ENCODE results near the gene HELZ.

Gene HELZ

GRCh38 chr17:67270416-67270815 lies 25.4 kb upstream of the HELZ start:
- no peaks in the 10 kb centered on the region for H3K36me3 Mint-ChIP-seq (ENCODE audit: low read depth)
- H3K27me3 Mint-ChIP-seq (ENCODE audit: low read depth, poor library complexity): peaks cover 6% of the 10 kb centered on the region
- no peak overlapping the region for H3K27ac Mint-ChIP-seq
- H3K4me3 Mint-ChIP-seq: no peak overlapping the region
- no peak for DNase-seq
- no peak for TF ChIP-seq CTCF (IDR thresholded peaks at IDR 0.05)
- no peaks in the 10 kb centered on the region for H3K4me1 Mint-ChIP-seq
- no peaks in the 10 kb centered on the region for H3K9me3 Mint-ChIP-seq

- H3K4me1 Mint-ChIP-seq: peaks cover 6% of the 10 kb centered on the region
- no peaks in the 10 kb centered on the region for H3K27me3 Mint-ChIP-seq (ENCODE audit: low read depth, poor library complexity)
- H3K27ac Mint-ChIP-seq: no peak overlapping the region
- H3K36me3 Mint-ChIP-seq (ENCODE audit: low read depth): no peaks in the 10 kb centered on the region
- TF ChIP-seq CTCF (IDR thresholded peaks at IDR 0.05): no peak
- no peak overlapping the region for H3K4me3 Mint-ChIP-seq
- no peak for DNase-seq
- H3K9me3 Mint-ChIP-seq: no peaks in the 10 kb centered on the region
Observed at GRCh38 chr17:67266496-67266895, 21.5 kb upstream of the HELZ start.

- H3K36me3 Mint-ChIP-seq (ENCODE audit: low read depth): no peaks in the 10 kb centered on the region
- no peak for TF ChIP-seq CTCF (IDR thresholded peaks at IDR 0.05)
- no peak overlapping the region for H3K27ac Mint-ChIP-seq
- no peaks in the 10 kb centered on the region for H3K27me3 Mint-ChIP-seq (ENCODE audit: low read depth, poor library complexity)
- no peaks in the 10 kb centered on the region for H3K9me3 Mint-ChIP-seq
- no peak for DNase-seq
- H3K4me1 Mint-ChIP-seq: peaks cover 6% of the 10 kb centered on the region
- no peak overlapping the region for H3K4me3 Mint-ChIP-seq
Observed at GRCh38 chr17:67265436-67266019, 20.5 kb upstream of the HELZ start.

GRCh38 chr17:67262435-67263117 lies 17.6 kb upstream of the HELZ start:
- peaks cover 10% of the 10 kb centered on the region for H3K4me1 Mint-ChIP-seq
- no peak overlapping the region for H3K27ac Mint-ChIP-seq
- no peak overlapping the region for H3K4me3 Mint-ChIP-seq
- TF ChIP-seq CTCF (IDR thresholded peaks at IDR 0.05): no peak
- no peak for DNase-seq
- peaks cover 3% of the 10 kb centered on the region for H3K27me3 Mint-ChIP-seq (ENCODE audit: low read depth, poor library complexity)
- no peaks in the 10 kb centered on the region for H3K36me3 Mint-ChIP-seq (ENCODE audit: low read depth)
- no peaks in the 10 kb centered on the region for H3K9me3 Mint-ChIP-seq

- no peak overlapping the region for H3K4me3 Mint-ChIP-seq
- H3K4me1 Mint-ChIP-seq: peaks cover 12% of the 10 kb centered on the region
- DNase-seq: no peak
- H3K27me3 Mint-ChIP-seq (ENCODE audit: low read depth, poor library complexity): peaks cover 3% of the 10 kb centered on the region
- H3K27ac Mint-ChIP-seq: no peak overlapping the region
- no peak for TF ChIP-seq CTCF (IDR thresholded peaks at IDR 0.05)
- peaks cover 4% of the 10 kb centered on the region for H3K36me3 Mint-ChIP-seq (ENCODE audit: low read depth)
- H3K9me3 Mint-ChIP-seq: peaks cover 11% of the 10 kb centered on the region
Observed at GRCh38 chr17:67260170-67260987, 15.4 kb upstream of the HELZ start.
